GM20431 (cell line): Measurements from ENCODE around the gene CCDC78.

ENCODE experiments used
- in situ Hi-C: fragments of 300-500 bp; cut with MseI, MboI; formaldehyde crosslinking; loops from one replicate; pipeline ENCODE4 v1.15.0; 2020; ENCODE audit warnings: low sequenced_read_pairs; ENCODE audit not compliant: unreplicated experiment

Gene CCDC78

GRCh38 chr16:727291-727977 lies 1.2 kb upstream of the CCDC78 start:
- in situ Hi-C loops = no loop called here

- in situ Hi-C loops = no loop called here
Observed at GRCh38 chr16:726188-726437, 130 bp downstream of the CCDC78 start.

- in situ Hi-C loops = no loop called here
Observed at GRCh38 chr16:725463-726187, 618 bp downstream of the CCDC78 start.

- in situ Hi-C loops = no loop called here
Observed at GRCh38 chr16:725041-725376, 1.2 kb downstream of the CCDC78 start.

- in situ Hi-C loops = no loop called here
Observed at GRCh38 chr16:724188-725040, 1.8 kb downstream of the CCDC78 start.

- in situ Hi-C loops = no loop called here
Observed at GRCh38 chr16:723695-724094, 2.5 kb downstream of the CCDC78 start.

- in situ Hi-C loops = no loop called here
Observed at GRCh38 chr16:722835-723633, 3.2 kb downstream of the CCDC78 start.

- in situ Hi-C loops = no loop called here
Observed at GRCh38 chr16:721765-722540, 4.3 kb downstream of the CCDC78 start.

- in situ Hi-C loops = no loop called here
Observed at GRCh38 chr16:720990-721764, 5.1 kb downstream of the CCDC78 start, which contains the start of gene ANTKMT. Gene ANTKMT (plus strand): TSS chr16:721146. CDS start chr16:721275, 129 bp downstream.

- in situ Hi-C loops = no loop called here
Observed at GRCh38 chr16:720447-720989, 5.7 kb downstream of the CCDC78 start.

- in situ Hi-C loops = loop anchor here (10.0 kb wide), 1 partner anchor 65 kb away; the partner anchor contains the start of genes CHTF18 and RPUSD1
Observed at GRCh38 chr16:719815-720446, 6.3 kb downstream of the CCDC78 start.

- in situ Hi-C loops = loop anchor here (10.0 kb wide), 1 partner anchor 66 kb away; the partner anchor contains the start of genes CHTF18 and RPUSD1
Observed at GRCh38 chr16:718922-719321, 7.3 kb downstream of the CCDC78 start.

- in situ Hi-C loops = loop anchor here (10.0 kb wide), 1 partner anchor 66 kb away; the partner anchor contains the start of genes CHTF18 and RPUSD1
Observed at GRCh38 chr16:718389-718788, 7.9 kb downstream of the CCDC78 start.

GRCh38 chr16:717450-718245 lies 8.6 kb downstream of the CCDC78 start:
- in situ Hi-C loops = loop anchor here (10.0 kb wide), 1 partner anchor 67 kb away; the partner anchor contains the start of genes CHTF18 and RPUSD1

GRCh38 chr16:716768-717325 lies 9.4 kb downstream of the CCDC78 start:
- in situ Hi-C loops = loop anchor here (10.0 kb wide), 1 partner anchor 68 kb away; the partner anchor contains the start of genes CHTF18 and RPUSD1

- in situ Hi-C loops = loop anchor here (10.0 kb wide), 1 partner anchor 69 kb away; the partner anchor contains the start of genes CHTF18 and RPUSD1
Observed at GRCh38 chr16:716200-716568, 10.1 kb downstream of the CCDC78 start.
